ENCODE results near the gene RINT1.
"Not testable (repeated sequence)": the region's sequence is repeated elsewhere in the genome, so short reads cannot be mapped to it uniquely, and the experiment has no call there.

DNA sequence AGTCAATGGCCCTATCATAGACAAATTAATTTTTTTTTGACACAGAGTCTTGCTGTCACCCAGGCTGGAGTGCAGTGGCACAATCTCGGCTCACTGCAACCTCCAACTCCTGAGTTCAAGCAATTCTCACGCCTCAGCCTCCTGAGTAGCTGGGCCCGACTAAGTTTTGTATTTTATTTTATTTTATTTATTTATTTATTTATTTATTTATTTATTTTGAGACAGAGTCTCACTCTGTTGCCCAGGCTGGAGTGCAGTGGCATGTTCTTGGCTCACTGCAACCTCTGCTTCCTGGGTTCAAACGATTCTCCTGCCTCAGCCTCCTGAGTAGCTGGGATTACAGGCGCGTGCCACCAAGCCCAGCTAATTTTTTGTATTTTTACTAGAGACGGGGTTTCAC is 16.4 kb upstream of the RINT1 start:
- not testable (repeated sequence) for TF ChIP-seq EZH2phosphoT487 (IDR thresholded peaks at IDR 0.05; ENCODE audit: borderline replicate concordance, low read depth); MXI1 (IDR thresholded peaks at IDR 0.05; ENCODE audit: low read depth, low read length); POLR2AphosphoS5 (IDR thresholded peaks at IDR 0.05; ENCODE audit: low read depth, low read length); FOXM1 (IDR thresholded peaks at IDR 0.05; ENCODE audit: low read depth)
